ENCODE data around the gene ENOX2.
A peak's percentile ranks its signal among the peaks of the same experiment; 100 is the strongest.

GRCh38 chrX:130916636-130917422 is 13.8 kb upstream of the ENOX2 start:
- no peak for TF ChIP-seq EZH2 (IDR thresholded peaks at IDR 0.05; ENCODE audit: borderline replicate concordance)
- TF ChIP-seq, protein P1, sequence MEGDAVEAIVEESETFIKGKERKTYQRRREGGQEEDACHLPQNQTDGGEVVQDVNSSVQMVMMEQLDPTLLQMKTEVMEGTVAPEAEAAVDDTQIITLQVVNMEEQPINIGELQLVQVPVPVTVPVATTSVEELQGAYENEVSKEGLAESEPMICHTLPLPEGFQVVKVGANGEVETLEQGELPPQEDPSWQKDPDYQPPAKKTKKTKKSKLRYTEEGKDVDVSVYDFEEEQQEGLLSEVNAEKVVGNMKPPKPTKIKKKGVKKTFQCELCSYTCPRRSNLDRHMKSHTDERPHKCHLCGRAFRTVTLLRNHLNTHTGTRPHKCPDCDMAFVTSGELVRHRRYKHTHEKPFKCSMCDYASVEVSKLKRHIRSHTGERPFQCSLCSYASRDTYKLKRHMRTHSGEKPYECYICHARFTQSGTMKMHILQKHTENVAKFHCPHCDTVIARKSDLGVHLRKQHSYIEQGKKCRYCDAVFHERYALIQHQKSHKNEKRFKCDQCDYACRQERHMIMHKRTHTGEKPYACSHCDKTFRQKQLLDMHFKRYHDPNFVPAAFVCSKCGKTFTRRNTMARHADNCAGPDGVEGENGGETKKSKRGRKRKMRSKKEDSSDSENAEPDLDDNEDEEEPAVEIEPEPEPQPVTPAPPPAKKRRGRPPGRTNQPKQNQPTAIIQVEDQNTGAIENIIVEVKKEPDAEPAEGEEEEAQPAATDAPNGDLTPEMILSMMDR (IDR thresholded peaks at IDR 0.05; ENCODE audit: poor library complexity) = peak; percentile 74
- TF ChIP-seq EZH2phosphoT487 (IDR thresholded peaks at IDR 0.05; ENCODE audit: low read depth, severe bottlenecking, unreplicated experiment) = no peak

Measured in hepatocyte (in vitro differentiated cells).